GM12892 (cell line): ENCODE results near the gene SLC4A5.

Source experiments
- POLR2AphosphoS5 ChIP-seq: IDR thresholded peaks from 2 replicates; pipeline ENCODE4 v1.6.1; 2011; ENCODE audit warnings: low read depth, low read length, control low read depth
- TAF1 ChIP-seq: IDR thresholded peaks from 2 replicates; pipeline ENCODE4 v1.6.1; 2011; ENCODE audit warnings: low read depth, mild to moderate bottlenecking, control low read depth, low read length, borderline replicate concordance

DNA sequence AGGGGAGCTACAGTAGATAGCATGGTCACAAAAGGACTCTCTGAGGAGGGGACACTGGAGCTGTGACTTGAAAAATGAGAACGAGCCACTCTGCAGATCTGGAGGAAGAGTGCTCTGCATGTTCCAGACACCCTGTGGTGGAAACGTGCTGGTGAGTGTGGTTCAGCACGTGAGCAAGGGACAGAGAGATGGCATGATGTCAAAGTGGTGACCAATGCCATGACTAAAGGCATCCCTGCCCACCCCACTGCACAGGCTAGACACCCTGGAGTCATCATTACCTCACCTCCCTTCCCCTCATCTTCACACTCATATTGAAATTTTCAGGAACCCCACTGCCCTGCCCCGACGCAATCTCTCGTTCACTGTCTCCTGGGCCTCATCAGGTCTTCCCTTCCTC, 56.5 kb downstream of the SLC4A5 start:
- TF ChIP-seq POLR2AphosphoS5 (no peak), TAF1 (no peak)
